Hepatocyte (in vitro differentiated cells): Measurements from ENCODE around the gene INPP5F. TPM values are rescaled to one million over a fixed set of nuclear protein-coding genes. Genes with fewer than 3 reads are reported as not detected.

ENCODE experiments used
- DNase-seq: peaks from one replicate; pipeline ENCODE4 v3.0.0-alpha.2; 2016; ENCODE audit warnings: low spot score
- H2AFZ ChIP-seq: fragments of 200-600 bp; sonication (generic); 2 replicates; pipeline ENCODE4 v1.6.0; 2016; ENCODE audit warnings: antibody characterized with exemption, mild to moderate bottlenecking
- H3K27ac ChIP-seq: fragments of 200-600 bp; sonication (generic); 2 replicates; pipeline ENCODE4 v1.5.1; 2016; ENCODE audit warnings: mild to moderate bottlenecking
- H3K27me3 ChIP-seq: fragments of 200-600 bp; sonication (generic); 2 replicates; pipeline ENCODE4 v1.6.1; 2016
- H3K36me3 ChIP-seq: fragments of 200-600 bp; sonication (generic); replicated peaks from 2 replicates; pipeline ENCODE4 v1.5.1; 2016; ENCODE audit warnings: low read depth; ENCODE audit not compliant: insufficient read depth
- H3K4me1 ChIP-seq: fragments of 200-600 bp; sonication (generic); 2 replicates; pipeline ENCODE4 v1.5.1; 2016; ENCODE audit warnings: mild to moderate bottlenecking, moderate library complexity; ENCODE audit not compliant: insufficient read depth
- H3K4me2 ChIP-seq: fragments of 200-600 bp; sonication (generic); 2 replicates; pipeline ENCODE4 v1.6.0; 2016
- H3K4me3 ChIP-seq: fragments of 200-600 bp; sonication (generic); 2 replicates; pipeline ENCODE4 v1.5.1; 2016; ENCODE audit warnings: mild to moderate bottlenecking
- H3K79me2 ChIP-seq: fragments of 200-600 bp; sonication (generic); 2 replicates; pipeline ENCODE4 v1.6.0; 2017; ENCODE audit warnings: mild to moderate bottlenecking
- H3K9me2 ChIP-seq: fragments of 200-600 bp; sonication (generic); replicated peaks from 2 replicates; pipeline ENCODE4 v1.6.0; 2017; ENCODE audit warnings: mild to moderate bottlenecking; ENCODE audit not compliant: insufficient read depth
- H3K9me3 ChIP-seq: fragments of 200-600 bp; sonication (generic); 2 replicates; pipeline ENCODE4 v1.5.1; 2016; ENCODE audit warnings: low read depth, mild to moderate bottlenecking
- H4K20me1 ChIP-seq: fragments of 200-600 bp; sonication (generic); 2 replicates; pipeline ENCODE4 v1.6.0; 2016; ENCODE audit warnings: mild to moderate bottlenecking; ENCODE audit not compliant: insufficient read depth, poor library complexity, severe bottlenecking
- CTCF ChIP-seq: fragments of 200-600 bp; sonication (generic); IDR thresholded peaks from 2 replicates; pipeline ENCODE4 v1.5.1; 2016; ENCODE audit warnings: antibody characterized with exemption, mild to moderate bottlenecking; ENCODE audit not compliant: poor library complexity
- EZH2 ChIP-seq: fragments of 200-600 bp; sonication (generic); IDR thresholded peaks from 2 replicates; pipeline ENCODE4 v1.6.1; 2016; ENCODE audit warnings: antibody characterized with exemption, mild to moderate bottlenecking, borderline replicate concordance
- EZH2phosphoT487 ChIP-seq: fragments of 200-600 bp; sonication (generic); IDR thresholded peaks from one replicate; pipeline ENCODE4 v1.6.1; 2018; ENCODE audit warnings: antibody characterized with exemption, mild to moderate bottlenecking, low read depth, moderate library complexity; ENCODE audit not compliant: unreplicated experiment, severe bottlenecking
- WGBS: methylation state at CpG from one replicate; pipeline ENCODE4 v1.1.6; 2016; ENCODE audit warnings: low lambda C conversion rate; ENCODE audit errors: missing lambda C conversion rate; 5-methylcytosine and 5-hydroxymethylcytosine counted together
- polyA plus RNA-seq: library from polyadenylated mRNA; unstranded; fragments of >200 nt; fragmentation: Nextera tagmentation; extraction: Ambion mirVana; gene quantifications from 2 replicates; pipeline ENCODE4 v1.2.1, GENCODE V29; 2016
- total RNA-seq: library from RNA; depleted of rRNA; stranded (reverse); fragments of >200 nt; gene quantifications from 2 replicates; pipeline ENCODE4 v1.2.3, GENCODE V29; 2014

INPP5F gene
- total and polyA plus RNA-seq, 2 experiments from 2014 or later = 9.9 to 44.4 TPM

- Histone ChIP-seq H3K27me3 (no peaks in the 10 kb centered on the region), H3K27ac (no peak overlapping the region), H3K9me3 (no peaks in the 10 kb centered on the region), H4K20me1 (no peaks in the 10 kb centered on the region), H3K4me1 (peaks cover 13% of the 10 kb centered on the region), H2AFZ (no peak overlapping the region), H3K36me3 (no peaks in the 10 kb centered on the region), H3K9me2 (no peaks in the 10 kb centered on the region), H3K79me2 (peaks cover 61% of the 10 kb centered on the region), H3K4me2 (no peak overlapping the region), H3K4me3 (no peak overlapping the region)
- 29% methylated on average over 1 of the region's 1 CpG for WGBS
- TF ChIP-seq EZH2 (no peak), EZH2phosphoT487 (no peak), CTCF (no peak)
- no peak for DNase-seq
These were observed 8.8 kb downstream of the INPP5F start for GRCh38 chr10:119734396-119735332.

GRCh38 chr10:119735451-119735850 is 9.6 kb downstream of the INPP5F start:
- H3K4me2 ChIP-seq = no peak overlapping the region
- no peak overlapping the region for H3K4me3 ChIP-seq
- DNase-seq = no peak
- H3K9me2 ChIP-seq = no peaks in the 10 kb centered on the region
- no peaks in the 10 kb centered on the region for H3K36me3 ChIP-seq
- H3K9me3 ChIP-seq = no peaks in the 10 kb centered on the region
- no peaks in the 10 kb centered on the region for H4K20me1 ChIP-seq
- H2AFZ ChIP-seq = no peak overlapping the region
- TF ChIP-seq EZH2phosphoT487 = no peak
- no peak for TF ChIP-seq EZH2
- no peak for TF ChIP-seq CTCF
- H3K27me3 ChIP-seq = no peaks in the 10 kb centered on the region
- 75% methylated on average over 3 of the region's 3 CpGs for WGBS
- peaks cover 13% of the 10 kb centered on the region for H3K4me1 ChIP-seq
- H3K79me2 ChIP-seq = peaks cover 61% of the 10 kb centered on the region
- H3K27ac ChIP-seq = no peak overlapping the region

- no peak overlapping the region for H3K4me3 ChIP-seq
- H3K4me2 ChIP-seq = no peak overlapping the region
- no peak for TF ChIP-seq CTCF
- TF ChIP-seq EZH2 = no peak
- TF ChIP-seq EZH2phosphoT487 = no peak
- H3K27ac ChIP-seq = no peak overlapping the region
- no peaks in the 10 kb centered on the region for H3K9me2 ChIP-seq
- peaks cover 13% of the 10 kb centered on the region for H3K4me1 ChIP-seq
- no peaks in the 10 kb centered on the region for H4K20me1 ChIP-seq
- no peaks in the 10 kb centered on the region for H3K9me3 ChIP-seq
- no peak for DNase-seq
- H3K36me3 ChIP-seq = no peaks in the 10 kb centered on the region
- 94% methylated on average over 1 of the region's 1 CpG for WGBS
- H2AFZ ChIP-seq = no peak overlapping the region
- peaks cover 64% of the 10 kb centered on the region for H3K79me2 ChIP-seq
- H3K27me3 ChIP-seq = no peaks in the 10 kb centered on the region
These were observed 10.4 kb downstream of the INPP5F start for GRCh38 chr10:119736220-119736619.
